HG03442 (cell line): ENCODE measurements around the gene SUPT5H.

Experiments used
- ATAC-seq: cut with Tn5 transposase; IDR thresholded peaks from one replicate; pipeline ENCODE4 v1.9.1; 2021; ENCODE audit warnings: mild to moderate bottlenecking, moderate library complexity; ENCODE audit not compliant: unreplicated experiment

SUPT5H gene

GRCh38 chr19:39494661-39495060 lies 49.3 kb downstream of the SUPT5H start:
- ATAC-seq = no peak

- no peak for ATAC-seq
These were observed 50.7 kb downstream of the SUPT5H start for GRCh38 chr19:39496063-39496462.

DNA sequence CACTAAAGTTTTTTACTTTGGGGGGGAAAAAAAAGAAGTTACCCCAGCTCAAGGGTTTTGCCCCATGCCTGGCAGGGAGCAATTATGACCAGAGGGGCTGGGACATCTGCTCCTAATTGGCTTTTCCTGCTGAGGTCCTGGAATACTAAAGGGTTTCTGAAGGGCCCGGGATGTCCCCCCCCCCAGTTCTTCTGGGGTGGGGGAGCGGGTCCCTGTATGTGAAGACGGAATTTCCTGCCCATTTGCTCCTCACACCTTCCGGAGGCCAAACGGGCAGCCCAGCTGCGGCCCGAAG lies 52.3 kb downstream of the SUPT5H start:
- no peak for ATAC-seq

- no peak for ATAC-seq
These were observed 52.8 kb downstream of the SUPT5H start for GRCh38 chr19:39497996-39498797.

GRCh38 chr19:39498798-39499642 lies 53.6 kb downstream of the SUPT5H start, which contains the start of gene DLL3:
TSS of gene DLL3 (plus strand) at chr19:39498947. CDS start at chr19:39498975, 28 bp downstream.
- no peak for ATAC-seq

- ATAC-seq = no peak
These were observed 54.5 kb downstream of the SUPT5H start for GRCh38 chr19:39499932-39500331.

- no peak for ATAC-seq
These were observed 55.2 kb downstream of the SUPT5H start for GRCh38 chr19:39500543-39500942.

GRCh38 chr19:39501340-39501739 lies 56.0 kb downstream of the SUPT5H start:
- no peak for ATAC-seq

DNA sequence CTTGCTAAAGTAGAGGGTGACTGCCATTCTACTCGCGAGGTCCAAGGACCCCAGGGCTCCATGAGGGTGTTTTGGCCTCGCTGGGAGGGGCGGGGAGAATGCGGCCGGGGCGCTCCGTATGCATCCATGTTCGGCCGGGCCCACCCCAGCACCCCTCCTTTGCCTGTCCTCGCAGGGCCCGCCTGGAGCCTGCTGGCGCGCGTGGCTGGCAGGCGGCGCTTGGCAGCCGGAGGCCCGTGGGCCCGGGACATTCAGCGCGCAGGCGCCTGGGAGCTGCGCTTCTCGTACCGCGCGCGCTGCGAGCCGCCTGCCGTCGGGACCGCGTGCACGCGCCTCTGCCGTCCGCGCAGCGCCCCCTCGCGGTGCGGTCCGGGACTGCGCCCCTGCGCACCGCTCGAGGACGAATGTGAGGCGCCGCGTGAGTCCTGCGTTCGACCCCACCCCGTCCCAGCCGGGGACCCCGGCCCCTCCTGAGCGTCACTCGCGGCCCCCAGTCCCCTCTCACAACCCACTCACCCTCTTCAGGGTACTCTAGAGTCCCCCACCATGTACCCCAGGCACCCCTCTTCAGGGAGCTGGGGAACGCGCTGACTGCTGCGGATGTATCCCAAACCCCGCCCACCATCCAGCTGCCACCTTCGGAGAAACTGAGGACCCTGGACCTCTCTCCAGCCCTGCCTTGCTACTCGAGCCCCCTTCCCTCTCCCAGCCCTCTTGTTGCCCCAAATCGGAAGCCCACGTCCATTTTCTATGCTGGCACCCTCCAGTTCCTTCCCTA lies 57.4 kb downstream of the SUPT5H start:
- no peak for ATAC-seq

GRCh38 chr19:39506598-39506943 lies 61.2 kb downstream of the SUPT5H start:
- ATAC-seq = no peak

GRCh38 chr19:39506944-39507714 lies 61.7 kb downstream of the SUPT5H start:
- no peak for ATAC-seq

DNA sequence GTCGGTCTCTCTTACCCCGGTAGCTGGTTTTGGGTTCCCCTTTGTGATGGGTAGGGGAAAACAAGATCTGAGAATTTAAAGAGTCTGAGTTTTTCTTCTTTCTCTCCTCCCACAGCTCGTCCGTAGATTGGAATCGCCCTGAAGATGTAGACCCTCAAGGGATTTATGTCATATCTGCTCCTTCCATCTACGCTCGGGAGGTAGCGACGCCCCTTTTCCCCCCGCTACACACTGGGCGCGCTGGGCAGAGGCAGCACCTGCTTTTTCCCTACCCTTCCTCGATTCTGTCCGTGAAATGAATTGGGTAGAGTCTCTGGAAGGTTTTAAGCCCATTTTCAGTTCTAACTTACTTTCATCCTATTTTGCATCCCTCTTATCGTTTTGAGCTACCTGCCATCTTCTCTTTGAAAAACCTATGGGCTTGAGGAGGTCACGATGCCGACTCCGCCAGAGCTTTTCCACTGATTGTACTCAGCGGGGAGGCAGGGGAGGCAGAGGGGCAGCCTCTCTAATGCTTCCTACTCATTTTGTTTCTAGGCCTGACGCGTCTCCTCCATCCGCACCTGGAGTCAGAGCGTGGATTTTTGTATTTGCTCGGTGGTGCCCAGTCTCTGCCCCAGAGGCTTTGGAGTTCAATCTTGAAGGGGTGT lies 62.5 kb downstream of the SUPT5H start:
- no peak for ATAC-seq

DNA sequence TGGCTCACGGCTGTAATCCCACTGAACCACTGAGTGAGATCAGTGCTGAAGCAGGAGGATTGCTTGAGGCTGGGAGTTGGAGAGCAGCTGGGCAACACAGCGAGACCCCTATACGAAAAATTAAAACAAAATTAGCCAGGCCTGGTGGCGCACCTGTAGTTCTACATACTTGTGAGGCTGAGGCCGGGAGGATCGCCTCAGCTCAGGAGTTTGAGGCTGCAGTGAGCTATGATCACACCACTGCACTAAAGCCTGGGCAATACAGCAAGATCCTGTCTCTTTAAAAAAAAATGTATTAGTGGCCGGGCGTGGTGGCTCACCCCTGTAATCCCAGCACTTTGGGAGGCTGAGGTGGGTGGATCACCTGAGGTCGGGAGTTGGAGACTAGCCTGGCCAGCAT lies 63.2 kb downstream of the SUPT5H start:
- ATAC-seq = no peak

- ATAC-seq = no peak
These were observed 63.9 kb downstream of the SUPT5H start for GRCh38 chr19:39509233-39509632.

DNA sequence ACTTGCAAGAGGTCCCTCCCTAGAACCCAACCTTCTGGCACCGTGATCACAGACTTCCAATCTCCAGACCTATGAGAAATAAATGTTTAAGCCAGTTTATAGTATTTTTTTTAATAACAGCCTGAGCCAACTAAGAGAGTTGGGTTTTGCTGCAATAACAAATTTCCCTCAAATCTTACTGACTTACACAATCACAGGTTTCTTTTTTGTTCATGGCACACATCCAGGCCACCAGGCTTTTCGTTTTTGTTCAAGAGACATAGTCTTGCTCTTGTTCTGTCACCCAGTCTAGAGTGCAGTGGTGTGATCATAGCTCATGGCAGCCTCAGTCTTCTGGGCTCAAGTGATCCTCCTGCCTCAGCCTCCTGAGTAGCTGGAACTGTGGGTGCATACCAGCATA lies 67.6 kb downstream of the SUPT5H start:
- ATAC-seq = no peak

GRCh38 chr19:39514840-39515550 lies 69.6 kb downstream of the SUPT5H start, which contains the start of gene SELENOV:
TSS of gene SELENOV (plus strand) at chr19:39515139. CDS start at chr19:39515213, 74 bp downstream.
- no peak for ATAC-seq

DNA sequence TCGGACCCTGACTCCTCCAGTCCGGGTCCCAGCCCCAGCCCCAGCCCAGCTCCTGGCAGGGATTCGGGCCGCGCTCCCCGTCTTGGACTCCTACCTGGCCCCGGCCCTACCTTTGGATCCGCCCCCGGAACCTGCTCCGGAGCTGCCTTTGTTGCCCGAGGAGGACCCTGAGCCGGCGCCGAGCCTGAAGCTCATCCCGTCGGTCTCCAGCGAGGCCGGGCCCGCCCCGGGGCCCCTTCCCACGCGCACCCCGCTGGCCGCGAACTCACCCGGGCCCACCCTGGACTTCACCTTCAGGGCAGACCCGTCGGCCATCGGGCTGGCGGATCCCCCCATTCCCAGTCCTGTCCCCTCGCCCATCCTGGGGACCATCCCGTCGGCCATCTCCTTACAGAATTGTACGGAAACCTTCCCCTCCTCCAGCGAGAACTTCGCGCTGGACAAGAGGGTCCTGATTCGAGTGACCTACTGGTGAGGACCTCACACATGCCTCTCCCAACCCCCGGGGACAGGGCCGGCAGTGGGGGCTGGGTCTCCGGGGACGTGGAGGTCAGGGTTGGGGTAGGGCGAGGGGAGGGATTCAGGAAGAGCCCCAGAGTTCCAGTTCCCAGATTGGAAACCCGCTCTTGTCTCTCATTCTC lies 70.3 kb downstream of the SUPT5H start:
- no peak for ATAC-seq

- no peak for ATAC-seq
These were observed 70.9 kb downstream of the SUPT5H start for GRCh38 chr19:39516270-39516669.

GRCh38 chr19:39517432-39517831 lies 72.0 kb downstream of the SUPT5H start:
- ATAC-seq = no peak
